Common myeloid progenitor, CD34-positive (primary cell): ENCODE results near the gene NR6A1.

Source experiments
- CTCF ChIA-PET: fragments of 350-600 bp; sonication (Branson Sonifier 250); formaldehyde crosslinking; loops from one replicate; lab custom pipeline; 2021; ENCODE audit warnings: antibody characterized with exemption; lab: Charles Lee
- POLR2A ChIA-PET: fragments of 350-600 bp; sonication (Branson Sonifier 250); formaldehyde crosslinking; loops from one replicate; lab custom pipeline; 2021; ENCODE audit warnings: antibody characterized with exemption; lab: Charles Lee
- DNase-seq, 3 donors: peaks; one replicate each; pipeline versions ENCODE4 v3.0.0 to v3.0.0-alpha.2; 2013
- H3K27ac ChIP-seq, 2 experiments: 1 replicate in 1 of 2; 2 replicates in 1 of 2; pipeline ENCODE4 v1.7.0; 2013; ENCODE audit warnings: inconsistent platforms in 2 of 2, low read length in 2 of 2, mild to moderate bottlenecking in 2 of 2, low read depth in 1 of 2, moderate library complexity in 1 of 2; ENCODE audit not compliant: severe bottlenecking in 2 of 2, insufficient read depth in 1 of 2, poor library complexity in 1 of 2
- H3K27me3 ChIP-seq, 5 experiments: replicated peaks in 2 of 5; 1 replicate in 3 of 5; 2 replicates in 2 of 5; pipeline versions ENCODE4 v1.6.1 to v1.7.0; 2013; ENCODE audit warnings: low read length in 4 of 5, mild to moderate bottlenecking in 2 of 5, moderate library complexity in 2 of 5, inconsistent platforms in 1 of 5; ENCODE audit not compliant: insufficient read depth in 5 of 5, control insufficient read depth in 4 of 5
- H3K36me3 ChIP-seq, 4 experiments: 1 replicate in 2 of 4; 2 replicates in 2 of 4; pipeline versions ENCODE4 v1.6.1 to v1.7.0; 2013; ENCODE audit warnings: low read length in 3 of 4, control low read depth in 1 of 4, mild to moderate bottlenecking in 1 of 4; ENCODE audit not compliant: control insufficient read depth in 4 of 4, insufficient read depth in 4 of 4
- H3K4me1 ChIP-seq, 4 experiments: 1 replicate in 3 of 4; 2 replicates in 1 of 4; pipeline versions ENCODE4 v1.6.1 to v1.7.1; 2013; ENCODE audit warnings: low read length in 3 of 4, mild to moderate bottlenecking in 3 of 4, control low read depth in 1 of 4, inconsistent platforms in 1 of 4, moderate library complexity in 1 of 4; ENCODE audit not compliant: control insufficient read depth in 4 of 4, insufficient read depth in 4 of 4; ENCODE audit errors: control extremely low read depth in 1 of 4
- H3K4me3 ChIP-seq, 7 experiments: 1 replicate in 4 of 7; 2 replicates in 3 of 7; pipeline versions ENCODE4 v1.5.1 to v1.7.0; 2013; ENCODE audit warnings: mild to moderate bottlenecking in 7 of 7, low read length in 6 of 7, moderate library complexity in 6 of 7, inconsistent platforms in 2 of 7, low read depth in 2 of 7, control low read depth in 1 of 7; ENCODE audit not compliant: insufficient read depth in 4 of 7, control insufficient read depth in 1 of 7; ENCODE audit errors: extremely low read depth in 1 of 7
- H3K9me3 ChIP-seq, 5 experiments: 1 replicate in 4 of 5; 2 replicates in 1 of 5; pipeline versions ENCODE4 v1.6.1 to v1.7.1; 2013; ENCODE audit warnings: low read length in 4 of 5, mild to moderate bottlenecking in 2 of 5, inconsistent platforms in 1 of 5, low read depth in 1 of 5, moderate library complexity in 1 of 5; ENCODE audit not compliant: control insufficient read depth in 4 of 5, insufficient read depth in 2 of 5; ENCODE audit errors: control extremely low read depth in 1 of 5
- WGBS: methylation state at CpG from one replicate; pipeline ENCODE4 v1.1.5; 2013; ENCODE audit not compliant: insufficient coverage; 5-methylcytosine and 5-hydroxymethylcytosine counted together

NR6A1 gene

DNA sequence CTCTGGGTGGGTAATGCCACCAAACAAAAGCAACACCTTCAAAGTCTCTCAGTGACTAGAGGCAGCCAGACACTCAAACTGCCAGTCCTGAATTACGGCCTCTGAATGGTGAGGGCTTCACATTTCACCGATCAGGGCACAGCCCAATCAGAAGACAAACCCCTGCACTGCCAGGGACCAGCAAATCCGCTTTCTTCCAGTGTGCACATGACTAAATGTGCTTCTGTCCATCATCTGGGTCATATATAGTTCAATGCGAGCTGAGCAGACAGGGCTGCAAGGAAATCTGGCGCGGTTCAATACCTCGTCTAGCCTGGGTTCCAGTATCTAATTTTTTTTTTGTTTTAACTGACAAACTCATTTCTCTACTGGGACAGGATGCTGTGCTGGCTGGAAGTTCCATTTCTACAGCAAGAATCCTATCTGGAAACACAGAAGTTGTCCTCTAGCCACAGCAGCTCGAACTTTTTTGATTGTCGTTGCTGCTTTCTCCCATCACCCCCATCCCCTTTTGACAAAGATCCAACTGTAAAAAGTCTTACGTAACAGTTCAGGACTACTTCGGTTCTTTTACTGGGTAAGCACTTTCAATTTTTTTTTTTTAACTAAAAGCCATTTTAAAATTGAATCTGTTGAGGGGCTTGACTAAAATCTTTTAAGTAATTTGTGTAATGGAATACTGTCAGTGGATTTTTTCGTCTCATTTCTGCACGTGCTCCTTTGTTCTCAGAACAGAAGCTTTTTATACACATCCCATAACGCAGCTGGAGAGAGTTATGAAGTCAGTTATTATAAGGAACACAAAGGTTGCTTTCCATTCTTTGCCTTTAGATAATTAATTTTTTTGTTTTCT is 112.7 kb downstream of the NR6A1 start:
- CTCF ChIA-PET = interaction anchor here (0.5 to 4.2 kb wide), 11 partner anchors 12 to 121 kb away, joined by 3 to 15 read pairs (median 9); no protein-coding TSS in a partner anchor
- peak; percentile 92 to 97 (median 95) for DNase-seq
- POLR2A ChIA-PET = interaction anchor here (0.5 to 1.0 kb wide), 7 partner anchors 11 to 550 kb away, joined by 3 to 5 read pairs (median 3); no protein-coding TSS in a partner anchor
- Histone ChIP-seq H3K36me3 (no peaks in the 10 kb centered on the region), H3K4me3 (peak overlapping the region in 6 of 7 experiments; percentile 78 to 95 (median 90)), H3K27me3 (no peaks in the 10 kb centered on the region), H3K27ac (peak overlapping the region; percentile 89 to 95), H3K4me1 (peaks cover 12 to 56% (median 35%) of the 10 kb centered on the region in 4 experiments), H3K9me3 (no peaks in the 10 kb centered on the region)
- 1% methylated on average over 9 of the region's 14 CpGs for WGBS

DNA sequence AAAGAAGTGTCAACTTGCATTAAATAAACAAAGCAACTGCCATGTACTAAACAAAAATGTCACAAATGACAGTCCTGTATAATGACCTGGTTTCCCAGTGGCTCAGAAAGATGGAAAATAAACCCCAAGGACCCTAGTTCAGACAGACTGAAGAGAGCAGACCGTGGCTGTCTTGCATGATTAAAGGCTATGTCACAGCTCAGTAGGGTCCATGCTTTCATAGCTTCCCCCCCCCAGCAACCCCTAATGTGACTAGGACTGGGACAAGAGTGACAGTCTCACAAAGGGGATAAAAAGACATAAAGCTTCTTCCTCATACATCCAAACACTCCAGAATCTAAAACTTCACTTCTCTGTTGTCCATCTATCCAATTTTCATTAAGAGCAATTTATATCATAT is 113.6 kb downstream of the NR6A1 start:
- ChIA-PET POLR2A (interaction anchor here (1.0 kb wide), 1 partner anchor 11 kb away, joined by 3 read pairs; no protein-coding TSS in a partner anchor), CTCF (interaction anchor here (1.0 to 4.2 kb wide), 9 partner anchors 8 to 55 kb away, joined by 3 to 15 read pairs (median 10); no protein-coding TSS in a partner anchor)

DNA sequence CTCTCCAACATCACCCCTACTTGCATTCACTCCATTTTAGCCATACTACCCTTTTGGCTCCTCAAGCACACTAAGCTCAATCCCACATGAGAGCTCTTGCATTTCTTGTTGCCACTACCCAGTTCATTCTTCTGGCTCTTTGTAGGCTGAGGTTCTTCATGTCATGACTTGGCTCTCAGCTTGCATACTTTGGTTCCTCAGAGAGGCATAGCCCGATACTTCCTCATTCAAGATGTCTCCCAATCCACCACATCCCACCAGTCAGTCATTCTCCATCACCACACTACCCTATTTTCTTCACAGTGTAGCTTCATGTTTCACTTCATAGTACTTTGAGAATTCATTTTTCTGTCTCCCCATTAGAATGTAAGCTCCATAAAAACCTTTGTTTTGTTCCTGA is 116.7 kb downstream of the NR6A1 start:
- peaks cover 0 to 21% (median 10%) of the 10 kb centered on the region in 4 experiments for H3K4me1 ChIP-seq
- no peaks in the 10 kb centered on the region for H3K27me3 ChIP-seq
- no peak overlapping the region for H3K4me3 ChIP-seq
- peak in 2 of 3 donors; percentile 64 to 73 for DNase-seq
- H3K27ac ChIP-seq = no peak overlapping the region
- H3K9me3 ChIP-seq = no peaks in the 10 kb centered on the region
- ChIA-PET CTCF (interaction anchor here (0.6 to 2.6 kb wide), 5 partner anchors 21 to 79 kb away, joined by 3 to 11 read pairs (median 3); no protein-coding TSS in a partner anchor), POLR2A (no interaction called here)
- H3K36me3 ChIP-seq = no peaks in the 10 kb centered on the region
- WGBS = 77% methylated on average over 1 of the region's 1 CpG

More for the DNA sequence above, 113.6 kb downstream of the NR6A1 start:
- peak overlapping the region in 1 of 7 experiments; percentile 87 for H3K4me3 ChIP-seq
- 63% methylated on average over 1 of the region's 1 CpG for WGBS
- no peaks in the 10 kb centered on the region for H3K36me3 ChIP-seq
- H3K27me3 ChIP-seq = no peaks in the 10 kb centered on the region
- peaks cover 9 to 47% (median 31%) of the 10 kb centered on the region in 4 experiments for H3K4me1 ChIP-seq
- DNase-seq = peak in 1 of 3 donors; percentile 15
- H3K9me3 ChIP-seq = no peaks in the 10 kb centered on the region
- peak overlapping the region; percentile 89 to 95 for H3K27ac ChIP-seq

DNA sequence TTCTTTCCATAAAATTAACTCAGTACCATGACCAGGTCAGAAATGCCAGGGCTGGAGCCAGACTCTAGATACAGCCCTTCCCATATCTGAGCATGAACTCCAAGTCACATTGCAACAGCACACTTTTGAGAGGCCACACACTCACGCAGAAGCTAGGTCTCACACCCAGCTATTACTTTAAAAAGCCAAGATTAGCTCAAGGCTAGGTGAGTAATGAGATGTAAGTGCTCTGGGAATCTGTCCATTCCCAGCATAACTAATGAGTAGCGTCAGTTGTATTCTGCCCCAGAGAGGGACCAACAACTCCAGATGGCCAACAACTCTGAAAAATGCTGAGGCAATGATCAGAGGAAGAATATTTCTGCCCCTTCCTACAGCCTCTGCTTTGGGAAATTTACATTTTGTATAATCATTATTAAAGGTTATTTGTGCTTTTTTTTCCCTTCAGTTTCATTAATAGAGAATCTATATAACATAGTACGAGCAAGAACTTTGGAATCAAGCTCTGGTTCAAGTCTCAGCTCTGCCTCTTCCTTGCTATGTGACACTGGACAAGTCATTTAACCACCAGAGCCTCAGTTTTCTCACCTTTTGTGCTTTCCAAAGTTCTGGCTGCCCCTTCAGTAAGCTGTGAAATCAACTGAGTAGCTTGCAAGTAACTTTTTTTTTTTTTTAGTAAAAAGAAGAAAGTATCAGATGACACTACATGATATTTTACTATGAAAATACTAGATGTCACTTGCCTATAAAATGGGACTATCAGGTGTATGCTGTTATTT is 118.3 kb downstream of the NR6A1 start:
- Histone ChIP-seq H3K4me1 (peaks cover 0 to 11% (median 4%) of the 10 kb centered on the region in 4 experiments), H3K27ac (no peak overlapping the region), H3K9me3 (no peaks in the 10 kb centered on the region), H3K27me3 (no peaks in the 10 kb centered on the region), H3K4me3 (no peak overlapping the region), H3K36me3 (no peaks in the 10 kb centered on the region)
- ChIA-PET POLR2A (no interaction called here), CTCF (interaction anchor here (0.6 to 2.0 kb wide), 8 partner anchors 8 to 59 kb away, joined by 3 to 6 read pairs (median 4); no protein-coding TSS in a partner anchor)
- 100% methylated on average over 1 of the region's 3 CpGs for WGBS
- DNase-seq = no peak

DNA sequence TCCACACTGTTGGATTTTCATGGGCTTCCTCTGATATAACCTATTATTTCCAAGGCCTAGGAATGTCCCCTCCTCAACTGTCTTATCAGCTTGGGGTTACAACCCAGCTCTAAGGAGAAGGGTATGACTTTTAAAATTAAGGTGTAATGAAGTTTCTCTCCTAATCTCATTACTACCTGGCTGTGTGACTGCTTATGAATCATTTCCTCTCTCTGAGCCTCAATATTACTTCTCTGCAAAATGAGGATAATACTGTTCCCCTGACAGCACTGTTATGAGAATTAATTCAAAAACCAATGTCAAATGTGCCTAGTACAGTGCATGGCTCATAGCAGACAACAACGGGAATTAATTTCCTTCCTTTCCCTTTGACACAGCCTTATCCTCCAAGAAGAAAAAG is 118.9 kb downstream of the NR6A1 start:
- ChIA-PET POLR2A (interaction anchor here (0.6 kb wide), 1 partner anchor 29 kb away, joined by 3 read pairs; no protein-coding TSS in a partner anchor), CTCF (interaction anchor here (1.2 to 2.0 kb wide), 4 partner anchors 9 to 59 kb away, joined by 3 to 6 read pairs (median 4); no protein-coding TSS in a partner anchor)

GRCh38 chr9:124645274-124645673 is 125.8 kb downstream of the NR6A1 start:
- H3K36me3 ChIP-seq = no peaks in the 10 kb centered on the region
- DNase-seq = no peak
- no peaks in the 10 kb centered on the region for H3K27me3 ChIP-seq
- H3K9me3 ChIP-seq = peaks cover 0 to 6% (median 3%) of the 10 kb centered on the region in 5 experiments
- H3K27ac ChIP-seq = no peak overlapping the region
- POLR2A ChIA-PET = interaction anchor here (1.0 kb wide), 1 partner anchor 66 kb away, joined by 3 read pairs; no protein-coding TSS in a partner anchor
- CTCF ChIA-PET = interaction anchor here (0.6 kb wide), 1 partner anchor 22 kb away, joined by 3 read pairs; no protein-coding TSS in a partner anchor
- no peak overlapping the region for H3K4me3 ChIP-seq
- H3K4me1 ChIP-seq = no peaks in the 10 kb centered on the region

More for the DNA sequence above, 118.9 kb downstream of the NR6A1 start:
- H3K27ac ChIP-seq = no peak overlapping the region
- no peak for DNase-seq
- 100% methylated on average over 1 of the region's 1 CpG for WGBS
- H3K4me1 ChIP-seq = peaks cover 0 to 5% (median 0%) of the 10 kb centered on the region in 4 experiments
- H3K4me3 ChIP-seq = no peak overlapping the region
- H3K36me3 ChIP-seq = no peaks in the 10 kb centered on the region
- H3K9me3 ChIP-seq = no peaks in the 10 kb centered on the region
- no peaks in the 10 kb centered on the region for H3K27me3 ChIP-seq
